ENCODE data around the gene PYM1.
A peak's percentile ranks its signal among the peaks of the same experiment; 100 is the strongest.

Gene PYM1

GRCh38 chr12:55927588-55928502, at the start of gene PYM1:
TSS of gene PYM1 (minus strand) at chr12:55927894. CDS start at chr12:55927761, 133 bp downstream.
- H3K4me3 ChIP-seq (ENCODE audit: low read depth, low read length), result peak within 1 kb of the TSS; percentile 70
- peak; percentile 91 for DNase-seq (ENCODE audit: low read depth)
- no peak for TF ChIP-seq CTCF (IDR thresholded peaks at IDR 0.05; ENCODE audit: low read depth, low read length, missing control alignments)

- H3K4me3 ChIP-seq (ENCODE audit: low read depth, low read length), result peak overlapping the region; percentile 98
- no peak for TF ChIP-seq CTCF (IDR thresholded peaks at IDR 0.05; ENCODE audit: low read depth, low read length, missing control alignments)
- no peak for DNase-seq (ENCODE audit: low read depth)
Observed at GRCh38 chr12:55974308-55974730, 46.6 kb upstream of the PYM1 start.

- peak; percentile 100 for DNase-seq (ENCODE audit: low read depth)
- H3K4me3 ChIP-seq (ENCODE audit: low read depth, low read length), result peak within 1 kb of the TSS; percentile 98
- TF ChIP-seq CTCF (IDR thresholded peaks at IDR 0.05; ENCODE audit: low read depth, low read length, missing control alignments), result no peak
Observed at GRCh38 chr12:55973599-55974307, 46.1 kb upstream of the PYM1 start, which contains the start of gene RAB5B. TSS of gene RAB5B (plus strand) at chr12:55974078. CDS start at chr12:55986961, 12,883 bp downstream.

- H3K4me3 ChIP-seq (ENCODE audit: low read depth, low read length), result peak overlapping the region; percentile 70
- TF ChIP-seq CTCF (IDR thresholded peaks at IDR 0.05; ENCODE audit: low read depth, low read length, missing control alignments), result no peak
- DNase-seq (ENCODE audit: low read depth), result no peak
Observed at GRCh38 chr12:55972911-55973598, 45.4 kb upstream of the PYM1 start.

GRCh38 chr12:55972456-55972855, 44.8 kb upstream of the PYM1 start:
- H3K4me3 ChIP-seq (ENCODE audit: low read depth, low read length), result peak overlapping the region; percentile 70
- TF ChIP-seq CTCF (IDR thresholded peaks at IDR 0.05; ENCODE audit: low read depth, low read length, missing control alignments), result no peak
- DNase-seq (ENCODE audit: low read depth), result no peak

- TF ChIP-seq CTCF (IDR thresholded peaks at IDR 0.05; ENCODE audit: low read depth, low read length, missing control alignments), result no peak
- H3K4me3 ChIP-seq (ENCODE audit: low read depth, low read length), result no peak overlapping the region; the same call in 1 of the 2 replicates
- no peak for DNase-seq (ENCODE audit: low read depth)
Observed at GRCh38 chr12:55972042-55972441, 44.3 kb upstream of the PYM1 start.

All from GM12864 (cell line).